BLaER1 (cell line): Measurements from ENCODE around the gene MTHFD1.
"Not testable (repeated sequence)": the region's sequence is repeated elsewhere in the genome, so short reads cannot be mapped to it uniquely, and the experiment has no call there.

Experiments used
- H3K27ac ChIP-seq: shearing (Covaris generic); formaldehyde crosslinking; 2 replicates; pipeline ENCODE4 v1.8.1; 2022
- H3K27me3 ChIP-seq: shearing (Covaris generic); formaldehyde crosslinking; 2 replicates; pipeline ENCODE4 v1.8.1; 2022
- H3K36me3 ChIP-seq: shearing (Covaris generic); formaldehyde crosslinking; 2 replicates; pipeline ENCODE4 v1.8.1; 2022
- H3K4me1 ChIP-seq: shearing (Covaris generic); formaldehyde crosslinking; 2 replicates; pipeline ENCODE4 v1.8.1; 2022
- H3K4me2 ChIP-seq: shearing (Covaris generic); formaldehyde crosslinking; 2 replicates; pipeline ENCODE4 v1.8.1; 2022
- H3K4me3 ChIP-seq: shearing (Covaris generic); formaldehyde crosslinking; 2 replicates; pipeline ENCODE4 v1.8.1; 2022
- H3K9ac ChIP-seq: shearing (Covaris generic); formaldehyde crosslinking; 2 replicates; pipeline ENCODE4 v1.8.1; 2022
- H3K9me3 ChIP-seq: shearing (Covaris generic); formaldehyde crosslinking; 2 replicates; pipeline ENCODE4 v1.8.1; 2022
- H4K20me1 ChIP-seq: shearing (Covaris generic); formaldehyde crosslinking; 2 replicates; pipeline ENCODE4 v1.8.1; 2022
- Cebpa-rat ChIP-seq: shearing (Covaris generic); IDR thresholded peaks from 2 replicates; pipeline ENCODE4 v1.8.1; 2022

The MTHFD1 gene

DNA sequence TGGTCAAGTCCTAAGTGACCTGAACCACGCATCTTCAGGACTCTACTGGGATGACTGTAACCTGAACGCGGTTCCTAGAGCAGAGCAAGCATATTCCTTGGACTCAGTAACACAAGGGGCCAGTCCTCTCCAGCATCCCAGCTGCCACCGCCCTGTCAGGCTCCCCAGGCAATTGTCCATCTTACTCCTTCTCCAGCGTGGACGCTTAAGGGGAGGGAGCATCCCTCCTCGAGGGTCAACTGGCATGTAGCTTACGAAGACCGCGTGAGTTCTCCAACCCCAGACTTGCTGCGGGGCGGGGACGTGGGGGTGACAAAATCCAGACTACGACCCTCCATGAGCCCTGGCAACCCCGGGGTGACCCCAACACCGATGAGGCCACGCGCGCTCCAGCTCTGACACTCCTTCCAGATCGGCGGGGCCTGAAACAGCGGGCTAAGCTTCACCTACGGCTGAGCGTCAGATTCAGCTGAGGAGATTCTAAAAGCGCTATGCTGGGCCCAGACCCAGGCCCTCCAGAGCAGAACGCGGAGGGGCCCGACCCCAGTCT is 846 bp upstream of the MTHFD1 start:
- H3K4me3 ChIP-seq: peak overlapping the region; percentile 76
- no peak for TF ChIP-seq Cebpa-rat
- peak overlapping the region; percentile 82 for H3K4me2 ChIP-seq
- no peaks in the 10 kb centered on the region for H4K20me1 ChIP-seq
- peak overlapping the region; percentile 91 for H3K27ac ChIP-seq
- H3K9ac ChIP-seq: peak overlapping the region; percentile 89
- peaks cover 21% of the 10 kb centered on the region for H3K36me3 ChIP-seq
- peaks cover 32% of the 10 kb centered on the region for H3K4me1 ChIP-seq
- H3K27me3 ChIP-seq: no peaks in the 10 kb centered on the region
- H3K9me3 ChIP-seq: no peaks in the 10 kb centered on the region

DNA sequence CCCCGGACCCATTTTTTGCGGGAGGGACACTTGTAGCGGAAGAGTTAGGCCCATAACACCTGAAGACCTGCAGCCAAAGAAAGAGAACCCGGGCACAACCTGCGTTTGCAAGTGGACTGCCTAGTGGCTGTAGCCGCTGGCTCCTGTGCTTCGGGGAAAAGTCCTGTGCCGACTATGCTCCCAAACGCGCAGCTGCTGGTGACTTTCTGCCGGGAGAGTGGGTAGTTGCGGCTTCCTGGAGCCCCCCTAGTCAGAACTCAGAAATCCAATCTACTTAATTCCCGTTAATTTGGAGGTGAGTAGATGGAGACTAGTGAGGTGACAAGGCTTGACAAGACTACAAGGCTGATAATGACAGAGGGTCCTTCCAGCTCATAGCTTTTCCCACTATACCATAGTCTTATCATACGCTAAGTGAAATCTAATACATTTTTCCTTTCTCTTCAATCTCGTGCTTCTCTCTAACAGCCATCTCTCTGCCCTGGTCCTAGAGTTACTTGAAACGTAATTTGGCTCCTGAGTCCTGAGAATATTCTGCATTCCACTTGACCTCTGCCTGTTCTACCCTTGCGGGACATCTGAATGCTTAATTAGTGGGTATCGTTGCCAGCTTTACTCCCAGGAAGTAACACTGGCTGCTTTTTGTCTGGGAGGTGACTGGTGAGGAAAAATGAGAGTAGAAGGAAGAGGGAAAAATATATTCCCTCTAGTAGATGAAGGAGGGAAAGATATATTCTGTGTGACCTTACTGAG is 556 bp downstream of the MTHFD1 start:
- no peaks in the 10 kb centered on the region for H3K9me3 ChIP-seq
- peak overlapping the region; percentile 89 for H3K9ac ChIP-seq
- H3K27me3 ChIP-seq: no peaks in the 10 kb centered on the region
- H4K20me1 ChIP-seq: no peaks in the 10 kb centered on the region; the same call in 1 of the 2 replicates
- H3K4me3 ChIP-seq: peak overlapping the region; percentile 76
- peaks cover 35% of the 10 kb centered on the region for H3K36me3 ChIP-seq
- H3K4me2 ChIP-seq: peak overlapping the region; percentile 82
- H3K27ac ChIP-seq: peak overlapping the region; percentile 91
- TF ChIP-seq Cebpa-rat: no peak
- peaks cover 40% of the 10 kb centered on the region for H3K4me1 ChIP-seq

DNA sequence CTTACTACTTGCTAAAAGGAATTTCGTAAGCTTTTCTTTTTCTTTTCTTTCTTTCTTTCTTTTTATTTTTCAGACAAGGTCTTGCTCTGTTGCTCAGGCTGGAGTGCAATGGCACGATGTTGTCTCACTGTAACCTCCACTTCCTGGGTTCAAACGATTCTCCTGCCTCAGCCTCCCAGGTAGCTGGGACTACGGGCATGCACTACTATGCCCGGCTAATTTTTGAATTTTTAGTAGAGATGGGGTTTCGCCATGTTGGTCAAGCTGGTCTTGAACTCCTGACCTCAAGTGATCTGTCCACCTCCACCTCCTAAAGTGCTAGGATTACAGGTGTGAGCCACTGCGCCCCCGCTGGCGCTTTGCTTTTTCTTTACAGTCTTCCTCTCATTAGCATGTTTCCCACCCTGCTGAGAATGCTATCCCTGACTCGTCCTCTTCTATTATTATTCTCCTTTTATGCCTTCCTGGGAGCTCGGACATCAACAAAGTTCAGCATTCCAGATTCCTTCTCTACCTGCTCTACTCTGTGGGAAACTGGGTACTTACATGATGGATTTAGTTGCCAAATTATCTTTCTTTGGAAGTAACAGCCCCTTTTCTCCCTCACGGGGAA is 3.1 kb downstream of the MTHFD1 start:
- no peaks in the 10 kb centered on the region for H3K9me3 ChIP-seq
- no peak overlapping the region for H3K27ac ChIP-seq
- peaks cover 13% of the 10 kb centered on the region for H4K20me1 ChIP-seq
- TF ChIP-seq Cebpa-rat: no peak
- H3K27me3 ChIP-seq: no peaks in the 10 kb centered on the region
- peaks cover 46% of the 10 kb centered on the region for H3K36me3 ChIP-seq
- H3K9ac ChIP-seq: no peak overlapping the region
- H3K4me1 ChIP-seq: peaks cover 45% of the 10 kb centered on the region
- no peak overlapping the region for H3K4me2 ChIP-seq
- no peak overlapping the region for H3K4me3 ChIP-seq

DNA sequence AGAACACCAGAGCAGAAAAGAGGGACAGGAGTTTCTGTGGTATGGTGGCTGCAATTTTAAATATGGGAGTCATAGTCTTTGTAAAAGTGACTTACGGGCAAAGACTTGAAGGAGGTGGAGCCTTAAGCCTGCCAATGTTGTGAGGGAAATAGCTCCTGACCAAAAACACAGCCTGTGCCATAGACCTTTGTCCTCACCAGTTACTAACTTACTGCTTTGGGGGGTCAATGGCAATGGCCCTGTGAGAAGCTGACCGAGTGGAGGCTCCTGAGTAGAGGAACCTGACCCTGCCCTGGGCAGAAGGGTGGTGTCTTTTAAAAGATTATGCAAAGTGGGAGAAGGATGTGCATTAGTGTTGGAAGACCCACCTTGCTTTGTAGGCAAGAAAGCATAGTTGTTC is 3.8 kb downstream of the MTHFD1 start:
- Histone ChIP-seq H3K4me3 (no peak overlapping the region), H3K36me3 (peaks cover 46% of the 10 kb centered on the region), H3K4me2 (no peak overlapping the region), H3K4me1 (peaks cover 37% of the 10 kb centered on the region), H3K9me3 (no peaks in the 10 kb centered on the region), H3K27me3 (no peaks in the 10 kb centered on the region), H4K20me1 (peaks cover 13% of the 10 kb centered on the region), H3K9ac (no peak overlapping the region), H3K27ac (no peak overlapping the region)
- no peak for TF ChIP-seq Cebpa-rat

DNA sequence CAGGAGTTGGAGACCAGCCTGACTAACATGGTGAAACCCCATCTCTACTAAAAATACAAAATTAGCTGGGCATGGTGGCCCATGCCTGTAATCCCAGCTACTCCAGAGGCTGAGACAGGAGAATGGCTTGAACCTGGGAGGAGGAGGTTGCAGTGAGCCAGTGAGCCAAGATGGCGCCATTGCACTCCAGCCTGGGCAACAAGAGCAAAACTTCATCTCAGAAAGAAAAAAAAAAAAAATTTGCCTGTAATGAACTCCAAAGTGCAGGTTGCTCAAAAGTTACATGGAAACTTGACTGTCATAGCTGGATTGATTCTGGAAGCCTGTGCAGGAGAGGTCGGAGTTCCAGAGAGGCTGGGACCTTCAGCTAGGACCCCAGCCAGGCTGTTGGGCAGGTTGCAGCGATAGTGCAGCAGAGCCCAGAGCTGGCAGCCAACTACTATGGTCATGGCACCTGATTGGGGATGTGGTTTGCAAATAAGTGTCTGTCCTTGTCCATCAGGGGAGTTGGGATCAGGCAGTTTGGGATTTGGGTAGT is 5.1 kb downstream of the MTHFD1 start:
- Histone ChIP-seq H3K36me3 (peaks cover 46% of the 10 kb centered on the region), H3K4me1 (peaks cover 32% of the 10 kb centered on the region), H4K20me1 (peaks cover 13% of the 10 kb centered on the region)
- not testable (repeated sequence) for H3K9me3 ChIP-seq, H3K4me3 ChIP-seq, H3K27ac ChIP-seq, H3K27me3 ChIP-seq, H3K4me2 ChIP-seq, H3K9ac ChIP-seq

DNA sequence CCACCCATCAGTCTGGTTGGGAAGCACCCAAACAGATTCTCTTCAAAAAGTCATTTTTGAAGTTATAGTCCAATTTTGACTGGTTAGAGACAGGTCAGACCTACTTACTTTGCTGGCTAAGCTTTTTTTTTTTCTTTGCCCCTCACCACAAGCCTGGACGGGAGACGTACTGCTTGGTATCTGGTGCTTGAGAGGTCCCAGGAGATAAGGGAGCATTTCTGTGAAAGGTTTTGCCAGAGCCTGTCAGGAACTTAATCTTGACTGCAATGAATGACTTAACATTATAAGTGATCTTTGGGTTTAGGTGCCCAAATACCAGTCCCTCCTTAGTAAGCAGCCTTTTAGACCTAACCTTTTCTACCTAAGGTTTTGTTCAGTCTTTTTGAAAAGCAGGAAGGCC is 6.3 kb downstream of the MTHFD1 start:
- no peak overlapping the region for H3K4me3 ChIP-seq
- no peaks in the 10 kb centered on the region for H3K27me3 ChIP-seq
- H3K9ac ChIP-seq: no peak overlapping the region
- no peak for TF ChIP-seq Cebpa-rat
- peaks cover 28% of the 10 kb centered on the region for H3K4me1 ChIP-seq
- no peak overlapping the region for H3K27ac ChIP-seq
- H3K9me3 ChIP-seq: no peaks in the 10 kb centered on the region
- H3K36me3 ChIP-seq: peaks cover 48% of the 10 kb centered on the region
- H3K4me2 ChIP-seq: peak overlapping the region; percentile 14; the same call in 1 of the 2 replicates
- H4K20me1 ChIP-seq: peaks cover 13% of the 10 kb centered on the region

DNA sequence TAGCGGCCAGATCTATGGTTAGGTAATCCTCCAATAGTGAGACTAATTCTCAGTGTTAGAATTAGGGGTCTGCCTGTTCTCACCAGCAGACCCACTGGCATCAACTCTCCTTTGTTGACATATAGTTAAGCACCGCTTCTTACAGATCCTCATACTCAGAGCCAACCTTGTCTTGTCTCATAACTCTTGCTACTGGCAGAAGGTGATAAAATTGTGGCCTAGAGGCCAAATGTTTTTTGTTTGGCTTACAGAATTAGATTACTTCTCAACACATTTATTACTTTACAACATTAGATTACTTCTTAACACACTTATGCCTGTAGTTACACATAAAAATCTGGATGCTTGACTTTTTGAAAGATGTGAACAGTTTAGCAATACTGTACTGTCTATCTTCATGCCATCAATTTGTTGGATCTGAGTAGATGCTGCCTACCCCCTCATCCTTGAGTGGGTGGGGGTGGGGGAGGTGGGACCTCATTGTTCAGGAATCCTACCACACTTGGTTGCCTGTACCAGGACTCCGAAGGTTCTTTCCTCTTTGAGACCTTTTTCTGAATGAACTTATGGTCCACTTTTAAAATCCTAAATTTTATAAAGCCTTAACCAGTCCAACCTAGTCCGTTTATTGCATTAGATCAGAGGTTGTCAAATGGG is 7.0 kb downstream of the MTHFD1 start:
- H3K36me3 ChIP-seq: peaks cover 55% of the 10 kb centered on the region

DNA sequence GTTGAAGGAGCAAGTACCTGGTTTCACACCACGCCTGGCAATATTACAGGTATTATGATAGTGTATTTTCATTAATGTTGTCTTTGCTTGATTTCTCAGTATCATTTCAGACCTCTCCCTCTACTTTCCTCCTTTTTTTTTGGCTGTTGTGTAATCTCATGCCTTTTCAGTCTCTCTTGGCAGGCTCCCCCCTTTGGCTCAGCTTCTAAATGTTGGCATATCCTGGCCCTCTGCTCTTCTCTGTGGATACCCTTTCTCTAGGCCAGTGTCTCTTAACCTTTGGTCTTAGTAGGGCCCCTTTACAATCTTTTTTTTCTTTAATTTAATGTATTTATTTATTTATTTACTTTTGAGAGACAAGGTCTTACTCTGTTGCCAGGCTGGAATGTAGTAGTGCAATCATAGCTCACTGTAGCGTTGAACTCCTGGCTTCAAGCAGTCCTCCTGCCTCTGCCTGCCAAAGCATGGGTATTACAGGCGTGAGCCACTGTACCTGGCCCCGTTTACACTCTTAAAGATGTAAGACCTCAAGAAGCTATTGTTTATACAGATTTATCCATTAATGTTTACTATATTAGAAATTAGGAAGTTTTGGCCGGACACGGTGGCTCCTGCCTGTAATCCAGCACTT is 12.8 kb downstream of the MTHFD1 start:
- no peaks in the 10 kb centered on the region for H3K9me3 ChIP-seq
- peaks cover 14% of the 10 kb centered on the region; the same call in 1 of the 2 replicates for H4K20me1 ChIP-seq
- no peak overlapping the region for H3K4me3 ChIP-seq
- H3K9ac ChIP-seq: no peak overlapping the region
- no peaks in the 10 kb centered on the region for H3K27me3 ChIP-seq
- H3K4me1 ChIP-seq: no peaks in the 10 kb centered on the region
- no peak overlapping the region for H3K4me2 ChIP-seq
- TF ChIP-seq Cebpa-rat: no peak
- H3K27ac ChIP-seq: no peak overlapping the region
- peaks cover 64% of the 10 kb centered on the region for H3K36me3 ChIP-seq

More for the DNA sequence above, 7.0 kb downstream of the MTHFD1 start:
- no peak overlapping the region for H3K27ac ChIP-seq
- peaks cover 19% of the 10 kb centered on the region for H4K20me1 ChIP-seq
- H3K9ac ChIP-seq: no peak overlapping the region
- H3K4me3 ChIP-seq: no peak overlapping the region
- H3K27me3 ChIP-seq: no peaks in the 10 kb centered on the region
- no peak overlapping the region for H3K4me2 ChIP-seq
- H3K4me1 ChIP-seq: peaks cover 21% of the 10 kb centered on the region
- H3K9me3 ChIP-seq: no peaks in the 10 kb centered on the region
- no peak for TF ChIP-seq Cebpa-rat

DNA sequence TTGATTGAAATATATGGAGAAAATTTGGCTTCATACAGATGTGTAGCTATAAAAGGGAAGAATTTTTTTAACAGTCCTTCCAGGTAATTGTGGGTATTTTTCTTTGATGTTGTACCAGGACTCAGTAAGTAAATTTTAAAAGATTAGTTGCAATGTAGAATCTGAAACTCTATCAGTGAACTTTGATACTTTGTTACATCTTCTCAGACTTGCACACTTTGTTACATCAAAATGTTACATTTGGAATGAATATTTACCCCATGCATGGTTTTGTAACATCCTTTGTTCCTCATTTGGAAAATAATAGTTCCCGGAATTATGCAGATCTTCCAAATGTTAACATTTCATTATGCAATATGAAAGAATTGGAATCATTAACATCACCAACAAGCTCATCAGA is 13.8 kb downstream of the MTHFD1 start:
- no peak for TF ChIP-seq Cebpa-rat
- H3K27me3 ChIP-seq: no peaks in the 10 kb centered on the region
- no peaks in the 10 kb centered on the region for H3K9me3 ChIP-seq
- no peak overlapping the region for H3K4me3 ChIP-seq
- H3K4me1 ChIP-seq: no peaks in the 10 kb centered on the region
- no peak overlapping the region for H3K27ac ChIP-seq
- H3K4me2 ChIP-seq: no peak overlapping the region
- peaks cover 14% of the 10 kb centered on the region; the same call in 1 of the 2 replicates for H4K20me1 ChIP-seq
- no peak overlapping the region for H3K9ac ChIP-seq
- H3K36me3 ChIP-seq: peaks cover 72% of the 10 kb centered on the region
